GM18502 (cell line): ENCODE results near the gene TIPARP.
A peak's percentile ranks its signal among the peaks of the same experiment; 100 is the strongest.

ENCODE experiments used
- ATAC-seq: cut with Tn5 transposase; IDR thresholded peaks from one replicate; pipeline ENCODE4 v1.9.1; 2021; ENCODE audit warnings: mild to moderate bottlenecking; ENCODE audit not compliant: unreplicated experiment, poor library complexity

Gene TIPARP, protein sequence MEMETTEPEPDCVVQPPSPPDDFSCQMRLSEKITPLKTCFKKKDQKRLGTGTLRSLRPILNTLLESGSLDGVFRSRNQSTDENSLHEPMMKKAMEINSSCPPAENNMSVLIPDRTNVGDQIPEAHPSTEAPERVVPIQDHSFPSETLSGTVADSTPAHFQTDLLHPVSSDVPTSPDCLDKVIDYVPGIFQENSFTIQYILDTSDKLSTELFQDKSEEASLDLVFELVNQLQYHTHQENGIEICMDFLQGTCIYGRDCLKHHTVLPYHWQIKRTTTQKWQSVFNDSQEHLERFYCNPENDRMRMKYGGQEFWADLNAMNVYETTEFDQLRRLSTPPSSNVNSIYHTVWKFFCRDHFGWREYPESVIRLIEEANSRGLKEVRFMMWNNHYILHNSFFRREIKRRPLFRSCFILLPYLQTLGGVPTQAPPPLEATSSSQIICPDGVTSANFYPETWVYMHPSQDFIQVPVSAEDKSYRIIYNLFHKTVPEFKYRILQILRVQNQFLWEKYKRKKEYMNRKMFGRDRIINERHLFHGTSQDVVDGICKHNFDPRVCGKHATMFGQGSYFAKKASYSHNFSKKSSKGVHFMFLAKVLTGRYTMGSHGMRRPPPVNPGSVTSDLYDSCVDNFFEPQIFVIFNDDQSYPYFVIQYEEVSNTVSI

DNA sequence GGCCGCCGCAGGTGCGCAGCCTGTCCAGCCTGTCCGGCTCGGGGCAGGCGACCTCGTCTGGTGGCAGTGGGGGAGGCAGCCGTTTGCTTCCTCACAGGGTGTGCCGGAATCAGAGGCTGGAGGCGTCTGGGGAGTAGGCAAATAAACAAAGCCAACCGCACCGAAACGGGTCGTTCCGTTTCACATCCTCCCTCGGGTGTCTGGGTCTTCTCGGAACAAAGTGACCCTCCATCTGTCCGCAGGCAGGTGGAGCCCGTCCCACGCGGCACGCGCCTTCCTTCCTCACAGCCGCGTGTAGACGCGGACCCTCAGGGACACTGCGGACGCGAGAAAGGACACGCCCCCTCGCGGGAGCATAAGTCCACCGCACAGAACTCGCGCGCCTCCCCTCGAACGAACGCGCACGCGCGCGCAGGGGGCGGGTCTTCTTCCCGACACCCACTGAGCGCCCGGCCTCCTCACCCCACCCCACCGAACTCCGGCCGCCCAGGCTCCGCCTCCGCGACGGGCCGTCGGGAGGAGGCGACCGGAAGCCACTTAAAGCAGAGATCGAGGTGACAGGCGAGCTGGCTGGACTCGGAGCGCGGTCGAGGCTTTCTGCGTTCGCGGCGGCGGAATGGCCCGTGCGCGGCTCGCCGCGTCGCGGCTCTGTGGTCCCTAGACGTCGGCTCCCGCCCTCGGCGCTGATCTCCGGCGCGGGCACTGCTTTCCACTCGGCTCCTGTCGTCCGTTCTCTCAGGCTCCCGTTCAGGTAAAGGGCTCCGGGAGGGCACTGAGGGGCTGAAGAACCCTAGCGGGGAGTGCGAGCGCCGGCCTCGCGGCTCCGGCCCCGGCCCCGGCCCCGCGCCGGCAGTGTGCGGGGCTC is at the start of gene TIPARP:
TIPARP (plus strand) TSS at position 545 of the 865 bp plus-strand sequence. CDS start 3,108 bp downstream, outside the sequence.
- peak; percentile 83 for ATAC-seq

DNA sequence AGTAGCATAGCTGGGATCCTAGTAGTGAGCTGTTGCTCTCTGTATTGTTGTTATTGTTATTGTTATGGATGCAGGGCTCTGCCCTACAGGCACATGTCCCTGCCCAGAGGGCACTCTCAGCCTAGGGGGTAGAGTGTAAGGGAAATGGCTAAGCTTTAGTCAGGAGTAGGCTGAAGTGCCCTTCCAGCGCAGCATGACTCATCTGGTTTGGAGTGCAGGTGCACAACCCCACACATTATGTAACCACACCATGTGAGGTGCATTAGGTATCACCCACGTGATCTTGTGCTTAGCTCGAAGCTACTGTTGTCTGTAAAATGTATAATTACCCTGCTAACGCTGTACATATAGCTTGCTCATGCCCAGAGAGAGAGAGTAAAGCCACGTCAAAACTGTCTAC is 48.3 kb upstream of the TIPARP start:
- ATAC-seq = no peak

DNA sequence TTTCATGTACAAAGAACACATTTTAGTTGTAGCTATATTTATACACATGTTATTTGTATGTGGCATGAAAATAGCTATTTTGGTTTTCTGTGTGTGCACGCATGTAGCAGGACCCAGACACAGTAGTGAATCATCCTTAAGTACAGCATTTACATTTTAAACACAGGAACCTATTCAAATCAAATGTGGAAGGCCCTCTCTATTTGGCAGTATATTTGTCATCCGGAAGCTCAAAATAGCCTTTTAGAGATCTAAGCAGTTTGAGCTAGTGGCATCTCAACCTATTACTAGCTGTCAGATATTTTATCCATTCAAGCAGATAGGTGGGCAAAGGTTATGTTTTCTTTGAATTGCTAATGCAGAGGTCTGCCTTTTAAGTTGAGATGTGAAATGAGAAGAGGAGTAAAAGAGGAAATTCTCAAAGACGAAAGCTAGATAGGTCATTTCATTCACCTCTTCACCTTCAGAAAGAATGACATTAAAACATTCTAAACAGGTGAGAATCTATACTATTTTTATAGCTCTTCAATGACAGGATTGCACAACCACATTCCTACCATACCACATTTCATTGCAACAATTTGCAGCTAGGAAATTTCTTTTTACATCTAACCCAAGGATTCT is 46.3 kb upstream of the TIPARP start:
- ATAC-seq = no peak

DNA sequence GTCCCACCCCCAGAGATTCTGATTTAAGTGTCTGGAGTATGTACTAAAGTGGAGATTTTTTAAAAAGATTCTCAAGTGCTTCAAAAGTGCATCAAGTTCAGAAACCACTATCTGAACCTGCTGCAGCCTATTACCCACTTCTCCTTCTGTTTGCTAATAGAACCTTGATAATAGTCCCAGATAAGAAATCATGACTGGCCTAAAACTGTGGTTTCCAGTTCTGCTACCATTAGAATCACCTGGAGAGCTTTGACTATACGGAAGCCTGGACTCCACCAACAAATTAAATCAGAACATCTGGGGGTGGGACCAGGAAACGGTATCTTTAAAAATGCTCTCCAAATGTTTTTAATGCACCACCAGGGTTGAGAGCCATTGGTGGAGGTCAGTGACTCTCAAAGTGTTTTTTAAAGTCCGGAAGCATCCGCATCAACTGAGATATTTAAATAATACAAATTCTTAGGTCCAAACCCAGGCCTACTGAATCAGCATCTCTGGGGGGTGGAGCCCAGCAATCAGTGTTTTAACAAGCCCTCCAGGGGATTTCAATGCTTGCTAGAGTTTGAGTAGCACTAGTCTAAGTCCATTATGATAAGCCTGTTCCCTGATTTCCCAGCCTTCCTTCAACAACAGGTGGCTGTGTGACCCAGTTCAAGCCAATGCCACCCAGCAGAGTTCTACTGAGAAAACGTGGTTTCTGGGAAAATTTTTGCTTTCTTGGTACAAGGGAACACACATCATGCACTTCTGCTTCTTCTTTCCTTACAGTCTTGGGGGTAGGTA is 45.4 kb upstream of the TIPARP start:
- ATAC-seq = no peak

DNA sequence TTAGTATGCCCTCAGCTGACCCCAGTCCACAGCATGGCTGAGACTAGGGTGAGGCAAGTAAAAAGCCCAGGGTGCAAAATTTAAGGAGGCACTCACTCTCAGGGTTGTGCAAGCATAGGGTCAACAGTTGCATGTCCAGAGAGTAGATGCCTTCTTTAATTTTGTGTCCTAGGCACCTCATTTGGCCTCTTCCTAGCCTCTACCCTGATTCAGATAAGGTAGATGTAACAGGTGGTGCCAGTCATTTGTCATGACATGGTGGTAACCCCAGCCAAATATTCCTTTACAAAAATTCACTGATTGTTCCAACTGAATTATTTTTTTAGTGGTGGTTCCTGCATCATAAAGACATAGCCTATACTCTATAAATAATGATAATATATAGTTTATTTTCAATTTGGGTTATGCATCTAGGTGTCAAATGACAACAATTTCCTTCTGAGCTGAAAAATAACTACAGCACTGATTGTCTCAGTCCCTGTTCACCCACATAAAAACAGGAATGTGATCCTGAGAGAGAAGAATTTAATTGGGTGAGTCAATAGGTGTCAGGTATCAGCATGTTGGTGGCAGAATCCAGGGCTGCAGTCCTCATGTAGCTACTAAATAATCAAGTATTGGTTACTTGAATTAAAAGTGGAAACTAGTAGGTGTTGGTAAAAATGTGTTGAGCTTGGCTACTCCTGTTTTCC is 44.2 kb upstream of the TIPARP start:
- no peak for ATAC-seq

DNA sequence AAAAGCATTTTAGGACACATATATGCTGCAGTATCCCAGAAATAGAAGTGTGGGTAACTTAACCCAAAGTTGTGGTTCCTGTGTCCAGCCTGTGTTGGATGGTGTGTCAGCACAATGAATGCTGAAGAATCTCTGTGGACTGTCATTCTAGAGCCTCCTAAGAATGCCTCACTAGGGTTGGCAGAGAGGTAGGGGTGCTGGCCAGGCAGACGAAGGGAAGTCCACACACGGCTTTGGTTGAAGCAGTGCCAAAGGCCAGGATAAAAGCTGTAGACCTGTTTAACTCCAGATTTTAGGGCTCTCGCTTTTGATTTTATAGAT is 43.7 kb upstream of the TIPARP start:
- ATAC-seq = no peak

DNA sequence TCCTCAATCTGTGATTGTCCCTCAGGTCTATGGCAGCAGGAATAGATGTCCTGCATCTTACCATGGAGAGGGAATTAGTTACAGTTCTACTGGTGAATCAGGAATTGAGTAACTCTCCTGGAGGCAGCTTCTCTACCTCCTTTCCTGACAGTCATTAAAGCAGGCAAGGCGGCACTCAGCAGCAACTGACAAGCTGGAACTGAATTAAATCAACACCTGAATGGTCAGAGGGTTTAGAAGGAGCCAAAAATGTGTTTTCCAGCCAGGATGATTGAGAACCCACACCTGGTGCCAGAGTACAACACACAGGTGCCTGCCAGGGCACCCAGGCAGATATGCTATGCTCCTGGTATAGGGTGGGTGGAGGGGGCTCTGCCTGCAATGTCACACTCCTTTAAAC is 43.1 kb upstream of the TIPARP start:
- no peak for ATAC-seq

DNA sequence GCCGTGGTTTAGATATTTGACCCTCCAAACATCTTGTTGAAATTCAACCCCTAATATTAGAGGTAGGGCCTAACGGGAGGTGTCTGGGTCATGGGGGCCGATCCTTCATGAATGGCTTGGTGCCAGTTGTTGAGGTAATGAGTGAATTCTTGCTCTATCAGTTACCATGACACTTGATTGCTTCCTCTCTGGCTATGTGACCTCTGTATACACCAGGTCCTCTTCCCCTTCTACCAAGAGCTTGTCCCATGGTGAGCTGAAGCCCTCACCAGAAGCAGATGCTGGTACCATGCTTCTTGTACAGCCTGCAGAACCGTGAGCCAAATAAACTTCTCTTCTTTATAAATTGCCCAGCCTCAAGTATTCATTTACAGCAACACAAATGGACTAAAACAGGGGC is 41.8 kb upstream of the TIPARP start:
- no peak for ATAC-seq

DNA sequence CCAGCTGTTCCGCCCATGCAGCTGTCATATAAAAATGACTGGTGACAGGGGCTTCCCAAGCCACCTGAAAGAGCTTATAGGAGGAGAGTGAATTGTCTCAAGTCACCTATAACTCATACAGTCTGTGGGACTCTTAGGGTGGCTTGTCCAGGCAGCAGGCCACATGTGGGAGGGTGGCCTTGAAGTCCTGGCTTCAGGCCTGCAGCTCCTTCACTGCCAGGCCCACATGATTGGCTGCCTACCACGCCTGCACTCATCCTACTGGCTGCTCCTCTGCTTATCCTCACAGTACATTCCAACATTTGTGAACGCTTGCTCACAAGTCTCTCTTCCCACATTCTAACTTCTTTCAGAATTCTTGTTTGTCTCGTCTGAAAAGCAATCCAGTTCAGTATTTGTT is 41.1 kb upstream of the TIPARP start:
- no peak for ATAC-seq

DNA sequence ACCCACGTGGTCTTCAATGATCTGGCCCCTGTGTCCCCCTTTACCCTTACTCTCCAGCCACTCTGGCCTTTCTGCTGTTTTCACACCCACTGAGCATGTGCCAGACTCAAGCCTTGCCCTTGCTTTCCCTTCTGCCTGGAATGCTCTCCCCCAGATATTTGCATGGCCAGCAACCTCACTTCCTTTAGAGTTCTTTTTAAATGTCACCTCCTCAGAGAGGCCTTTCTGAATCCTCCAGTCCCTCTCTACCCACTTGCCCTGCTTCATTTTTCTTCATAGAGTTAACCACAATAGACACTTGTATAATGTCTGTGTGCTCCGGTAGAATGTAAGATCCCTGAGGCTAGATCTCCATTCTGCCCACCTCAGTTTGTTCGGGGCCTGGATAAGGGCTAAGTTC is 39.4 kb upstream of the TIPARP start:
- no peak for ATAC-seq

DNA sequence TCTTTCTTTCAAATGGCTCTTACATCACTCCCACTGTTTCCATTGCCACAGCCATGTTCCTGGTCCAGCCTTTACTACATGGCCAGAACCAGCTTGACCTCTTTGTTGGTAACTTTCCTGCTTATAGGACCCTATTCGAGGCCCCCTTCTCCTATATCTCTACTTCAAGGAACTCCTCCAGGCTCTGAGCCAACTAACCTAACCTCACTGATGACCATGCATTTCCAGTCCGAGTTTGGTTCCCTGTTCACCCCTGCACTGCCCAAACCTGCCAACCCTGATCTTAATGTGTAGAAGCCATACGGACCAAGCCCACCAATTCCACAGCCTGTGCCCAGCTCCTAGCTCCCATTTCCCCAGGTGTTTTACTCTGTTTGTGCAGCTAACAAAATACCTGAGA is 38.4 kb upstream of the TIPARP start:
- no peak for ATAC-seq

DNA sequence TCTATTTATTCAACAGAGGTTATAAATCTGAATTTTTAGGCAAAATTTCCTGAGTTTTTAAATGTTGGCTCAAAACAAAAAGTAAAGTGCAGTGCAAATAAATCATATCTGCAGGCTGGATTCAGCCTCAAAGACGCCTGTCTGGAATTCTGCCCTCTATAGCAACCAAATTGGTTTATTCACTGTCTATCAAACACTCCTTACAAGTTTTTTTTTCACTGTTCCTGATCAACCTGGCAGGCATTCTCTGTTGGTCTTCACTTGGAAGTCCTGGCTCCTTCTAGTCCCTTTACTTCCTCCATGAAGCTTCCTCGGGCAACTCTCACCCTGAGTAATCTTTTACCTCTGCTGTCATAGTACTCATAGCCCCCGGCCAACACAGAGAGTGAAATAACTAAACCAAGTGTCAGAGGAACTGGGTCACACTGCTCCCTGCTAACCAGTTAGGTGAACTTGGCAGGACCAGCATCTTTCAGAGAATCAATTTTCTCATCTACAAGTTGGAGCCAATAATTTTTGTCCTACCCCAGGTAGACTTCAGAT is 36.8 kb upstream of the TIPARP start:
- no peak for ATAC-seq

DNA sequence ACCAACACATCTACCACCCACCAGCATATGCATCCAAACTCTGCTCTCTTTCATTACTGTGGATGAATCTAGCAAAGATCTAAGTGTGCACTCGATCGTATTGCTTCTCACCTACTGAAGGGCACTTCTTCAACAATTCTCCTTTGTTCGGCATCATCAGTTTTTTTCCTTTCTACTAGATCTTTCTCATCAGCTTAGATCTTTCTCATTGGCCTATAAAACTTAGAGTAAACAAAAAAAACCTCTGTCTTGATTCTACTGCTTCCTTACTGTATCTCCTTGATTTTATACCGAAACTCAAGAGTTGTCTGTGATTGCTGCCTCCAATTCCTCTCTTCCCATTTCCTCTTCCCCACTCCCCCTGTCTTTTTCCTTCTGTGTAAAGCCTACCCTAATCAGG is 36.1 kb upstream of the TIPARP start:
- no peak for ATAC-seq

DNA sequence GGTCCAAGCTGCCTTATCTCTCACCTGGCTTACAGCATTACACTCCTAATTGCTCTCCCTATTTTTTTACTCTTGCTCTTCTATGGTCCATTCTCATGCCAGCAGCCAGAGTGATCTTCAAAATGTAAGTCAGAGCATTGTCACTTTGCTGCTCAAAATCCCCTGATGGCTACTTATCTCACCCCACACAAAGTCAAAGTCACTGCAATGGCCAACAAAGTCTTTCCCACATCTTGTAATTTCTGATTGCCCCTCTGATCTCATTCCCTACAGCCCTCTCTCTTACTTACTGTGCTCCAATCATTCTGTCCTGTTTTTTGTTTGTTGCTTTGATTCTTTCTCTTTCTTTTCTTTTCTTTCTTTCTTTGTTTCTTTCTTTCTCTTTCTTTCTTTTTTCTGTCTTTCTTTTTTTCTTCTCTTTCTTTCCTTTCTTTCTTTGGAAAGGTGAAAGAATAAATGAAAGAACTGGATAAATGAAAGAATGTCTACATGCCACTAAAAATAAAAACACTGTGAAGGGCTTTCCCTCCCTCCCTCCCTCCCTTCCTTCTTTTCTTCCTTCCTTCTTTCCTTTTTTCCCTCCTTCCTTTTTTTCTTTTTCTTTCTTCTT is 34.9 kb upstream of the TIPARP start:
- no peak for ATAC-seq

DNA sequence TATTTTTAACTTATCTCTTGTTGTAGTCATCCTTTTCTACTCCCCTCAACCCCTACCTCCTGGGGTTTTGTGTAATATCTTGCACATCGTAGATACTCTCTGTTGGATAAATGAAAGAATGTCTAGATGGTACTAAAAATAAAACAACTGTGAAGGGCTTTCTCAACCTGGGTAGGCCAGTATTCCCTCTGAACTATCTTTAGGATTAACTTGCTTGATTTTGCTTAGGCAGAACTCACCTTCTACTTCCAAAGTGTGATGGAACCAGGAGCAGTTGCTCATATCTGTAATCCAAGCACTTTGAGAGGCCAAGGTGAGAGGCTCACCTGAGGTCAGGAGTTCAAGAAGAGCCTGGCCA is 32.8 kb upstream of the TIPARP start:
- no peak for ATAC-seq

DNA sequence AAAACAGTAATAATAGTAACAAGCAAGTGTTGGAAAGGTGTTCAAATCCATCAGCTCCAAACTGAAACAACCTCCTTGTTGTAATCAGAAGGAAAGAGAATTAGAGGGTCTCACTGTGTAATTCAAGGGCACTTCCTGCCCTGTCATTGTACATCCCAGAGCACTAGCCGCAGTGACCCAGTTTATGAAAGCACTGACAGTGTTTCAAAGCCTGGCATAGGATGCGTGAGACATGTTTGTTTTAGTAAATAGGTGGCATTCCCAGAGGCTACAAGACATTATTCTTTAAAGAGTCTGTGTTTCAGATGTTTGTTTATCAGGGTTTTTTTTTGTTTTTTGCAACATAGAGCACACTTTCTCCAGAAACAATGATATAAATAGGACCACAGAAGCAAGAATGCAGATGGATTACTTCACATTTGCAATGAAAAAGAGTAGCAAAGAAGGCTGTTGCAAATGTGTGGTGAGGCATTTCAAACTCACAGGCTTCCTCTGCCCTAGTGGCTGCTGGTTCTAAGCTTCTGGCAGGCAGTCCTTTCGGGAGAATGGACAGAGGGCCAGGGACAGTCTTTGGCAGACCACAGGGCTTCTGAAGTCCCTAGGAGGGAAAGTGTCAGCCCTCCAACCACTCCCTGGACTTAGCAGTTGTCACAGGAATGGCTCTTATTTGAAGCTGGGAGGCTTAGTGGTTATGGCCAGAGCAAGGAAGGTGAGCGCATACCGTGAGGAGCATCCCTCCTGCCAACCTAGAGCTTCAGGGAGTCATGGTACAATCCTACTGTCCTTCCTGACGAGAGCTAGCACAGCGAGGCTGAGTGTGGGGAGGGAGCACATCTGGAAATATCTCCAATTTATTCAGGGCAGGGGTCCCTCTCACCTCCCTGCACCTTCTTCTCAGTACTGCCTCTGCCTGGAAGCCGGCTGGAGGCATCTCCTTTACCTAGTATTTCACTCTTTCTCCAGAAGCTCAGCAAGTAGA is 31.4 kb upstream of the TIPARP start:
- peak; percentile 28 for ATAC-seq

DNA sequence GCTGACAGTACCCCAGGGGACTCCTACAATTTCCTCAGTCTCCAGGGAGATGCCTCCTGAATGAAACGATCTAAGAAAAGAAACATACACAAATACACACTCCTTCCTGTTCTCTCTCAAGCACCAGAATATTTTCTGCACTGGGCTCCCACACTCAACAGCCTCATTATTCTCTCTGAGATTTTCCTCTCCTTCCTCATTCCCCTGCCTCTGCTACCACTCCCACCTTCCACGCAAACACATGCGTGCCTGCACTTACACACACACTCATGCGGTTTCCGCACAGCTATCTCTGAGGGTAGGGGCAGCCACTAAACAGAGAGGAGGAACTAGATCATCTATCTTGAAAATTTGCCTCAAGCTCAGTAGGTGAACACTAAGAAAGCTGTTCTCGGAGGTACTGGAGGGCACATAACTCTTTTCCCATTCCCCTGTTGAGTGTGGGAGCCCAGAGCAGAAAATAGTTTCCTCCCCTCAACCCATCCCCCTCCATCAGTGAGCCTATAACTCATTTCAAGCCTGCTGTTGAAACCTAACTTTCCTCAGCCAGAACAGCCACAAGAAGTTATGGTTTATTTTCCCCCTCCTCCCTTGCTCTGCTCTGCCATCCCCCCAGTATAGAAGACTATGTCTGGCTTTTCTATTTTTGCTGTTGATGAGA is 30.5 kb upstream of the TIPARP start:
- ATAC-seq = peak; percentile 84
